H1 (cell line): Measurements from ENCODE around the gene TBX5. TPM values are rescaled to one million over a fixed set of nuclear protein-coding genes. Genes with fewer than 3 reads are reported as not detected.

Experiments used
- CTCF ChIA-PET: fragments of 300-600 bp; sonication (Branson Sonifier 250); formaldehyde crosslinking; loops from one replicate; lab custom pipeline; 2021; ENCODE audit not compliant: partially characterized antibody; lab: Charles Lee
- POLR2A ChIA-PET: fragments of 300-600 bp; sonication (Branson Sonifier 250); formaldehyde crosslinking; loops from one replicate; lab custom pipeline; 2021; ENCODE audit warnings: inconsistent platforms; ENCODE audit not compliant: partially characterized antibody; lab: Charles Lee
- DNase-seq, 2 experiments: peaks; one replicate each; pipeline versions ENCODE4 v3.0.0 to v3.0.0-alpha.2; 2010 to 2022; ENCODE audit warnings: low spot score in 2 of 2, low read depth in 1 of 2, mixed read lengths in 1 of 2
- FAIRE-seq: peaks from 2 replicates; lab custom pipeline; 2011; peaks lifted over from hg19 to GRCh38; lab: Jason Lieb, UNC
- H2AFZ ChIP-seq: 2 replicates; pipeline ENCODE4 v1.8.1; 2012; ENCODE audit warnings: low read length, inconsistent platforms
- H2AK5ac ChIP-seq: 2 replicates; pipeline ENCODE4 v1.6.1; 2013; ENCODE audit warnings: low read depth, low read length
- H2BK120ac ChIP-seq: replicated peaks from 2 replicates; pipeline ENCODE3; 2013; ENCODE audit warnings: low read depth, low read length, inconsistent platforms
- H2BK12ac ChIP-seq: 2 replicates; pipeline ENCODE4 v1.6.1; 2013; ENCODE audit warnings: low read depth, low read length
- H2BK15ac ChIP-seq: 2 replicates; pipeline ENCODE4 v1.6.1; 2013; ENCODE audit warnings: low read length
- H2BK20ac ChIP-seq: 2 replicates; pipeline ENCODE4 v1.6.1; 2013; ENCODE audit warnings: low read length
- H2BK5ac ChIP-seq: 2 replicates; pipeline ENCODE4 v1.6.1; 2013; ENCODE audit warnings: low read depth, low read length
- H3K14ac ChIP-seq: 2 replicates; pipeline ENCODE4 v1.6.1; 2013; ENCODE audit warnings: inconsistent platforms; ENCODE audit not compliant: insufficient read length
- H3K18ac ChIP-seq: 2 replicates; pipeline ENCODE4 v1.6.1; 2013; ENCODE audit warnings: low read length; ENCODE audit errors: extremely low read depth
- H3K23ac ChIP-seq: 2 replicates; pipeline ENCODE4 v1.6.1; 2013; ENCODE audit warnings: inconsistent platforms; ENCODE audit not compliant: insufficient read length
- H3K23me2 ChIP-seq: 2 replicates; pipeline ENCODE4 v1.6.1; 2013; ENCODE audit warnings: low read depth, low read length
- H3K27ac ChIP-seq: 2 replicates; pipeline ENCODE4 v1.6.1; 2011; ENCODE audit warnings: low read depth, low read length, inconsistent platforms
- H3K27me3 ChIP-seq, 4 experiments: replicated peaks in 1 of 4; 1 replicate in 1 of 4; 2 replicates in 3 of 4; pipeline versions ENCODE4 v1.6.1 to v1.8.1; 2011 to 2013; ENCODE audit warnings: low read length in 3 of 4, mild to moderate bottlenecking in 3 of 4, inconsistent platforms in 2 of 4, mixed read lengths in 2 of 4, moderate library complexity in 1 of 4; ENCODE audit not compliant: control insufficient read depth in 3 of 4, insufficient read depth in 3 of 4; ENCODE audit errors: extremely low read depth in 1 of 4
- H3K36me3 ChIP-seq, 4 experiments: 2 replicates each; pipeline versions ENCODE4 v1.6.1 to v1.8.1; 2011 to 2013; ENCODE audit warnings: mild to moderate bottlenecking in 4 of 4, low read length in 3 of 4, moderate library complexity in 2 of 4, control low read depth in 1 of 4, inconsistent platforms in 1 of 4; ENCODE audit not compliant: insufficient read depth in 4 of 4, control insufficient read depth in 2 of 4
- H3K4ac ChIP-seq: replicated peaks from 2 replicates; pipeline ENCODE3; 2013; ENCODE audit warnings: low read length, low read depth, mixed read lengths, inconsistent platforms; ENCODE audit not compliant: insufficient read length
- H3K4me1 ChIP-seq, 4 experiments: replicated peaks in 1 of 4; 1 replicate in 1 of 4; 2 replicates in 3 of 4; pipeline versions ENCODE4 v1.6.1 to v1.8.1; 2011 to 2013; ENCODE audit warnings: low read length in 3 of 4, inconsistent platforms in 2 of 4, mixed read lengths in 1 of 4; ENCODE audit not compliant: insufficient read depth in 4 of 4, control insufficient read depth in 3 of 4
- H3K4me2 ChIP-seq, 2 experiments: 2 replicates each; pipeline versions ENCODE4 v1.6.1 to v1.8.1; 2011 to 2013; ENCODE audit warnings: low read depth in 2 of 2, low read length in 2 of 2, control low read depth in 1 of 2, inconsistent platforms in 1 of 2, mild to moderate bottlenecking in 1 of 2; ENCODE audit not compliant: insufficient read depth in 1 of 2
- H3K4me3 ChIP-seq, 4 experiments: fragments of 200-600, 300-600 bp in 1 of 4; sonication (generic), shearing (Covaris generic), sonication (Bioruptor Twin) in 1 of 4; 2 replicates each; pipeline versions ENCODE4 v1.5.1 to v1.8.1; 2011 to 2016; ENCODE audit warnings: low read length in 4 of 4, low read depth in 3 of 4, control low read depth in 2 of 4, inconsistent platforms in 2 of 4, mild to moderate bottlenecking in 2 of 4, mixed read lengths in 1 of 4, moderate library complexity in 1 of 4; ENCODE audit not compliant: insufficient read depth in 2 of 4; ENCODE audit errors: extremely low read depth in 1 of 4
- H3K56ac ChIP-seq: replicated peaks from 2 replicates; pipeline ENCODE3; 2013; ENCODE audit warnings: low read depth, mild to moderate bottlenecking, mixed read lengths, low read length, inconsistent platforms; ENCODE audit not compliant: insufficient read length
- H3K79me1 ChIP-seq: 2 replicates; pipeline ENCODE4 v1.6.1; 2013; ENCODE audit warnings: low read depth, low read length, control low read depth
- H3K79me2 ChIP-seq, 2 experiments: 2 replicates each; pipeline versions ENCODE4 v1.6.1 to v1.8.1; 2012 to 2013; ENCODE audit warnings: low read length in 2 of 2, mild to moderate bottlenecking in 2 of 2, inconsistent platforms in 1 of 2; ENCODE audit not compliant: insufficient read depth in 2 of 2, control insufficient read depth in 1 of 2
- H3K9ac ChIP-seq, 4 experiments: replicated peaks in 1 of 4; 1 replicate in 1 of 4; 2 replicates in 3 of 4; pipeline versions ENCODE4 v1.6.1 to v1.8.1; 2011 to 2013; ENCODE audit warnings: low read depth in 3 of 4, low read length in 3 of 4, control low read depth in 2 of 4, mild to moderate bottlenecking in 2 of 4, moderate library complexity in 2 of 4, inconsistent platforms in 1 of 4; ENCODE audit errors: extremely low read depth in 1 of 4
- H3K9me3 ChIP-seq, 2 experiments: 2 replicates each; pipeline versions ENCODE4 v1.6.1 to v1.8.1; 2012 to 2013; ENCODE audit warnings: mild to moderate bottlenecking in 2 of 2, moderate library complexity in 2 of 2, control low read depth in 1 of 2, inconsistent platforms in 1 of 2, low read depth in 1 of 2, low read length in 1 of 2, mixed read lengths in 1 of 2; ENCODE audit not compliant: insufficient read depth in 2 of 2
- H4K20me1 ChIP-seq, 2 experiments: replicated peaks in 1 of 2; 2 replicates each; pipeline versions ENCODE3 to v1.8.1; 2011 to 2013; ENCODE audit warnings: inconsistent platforms in 2 of 2, low read length in 2 of 2, mild to moderate bottlenecking in 1 of 2; ENCODE audit not compliant: insufficient read depth in 2 of 2, control insufficient read depth in 1 of 2
- H4K5ac ChIP-seq: 2 replicates; pipeline ENCODE4 v1.6.1; 2013; ENCODE audit warnings: low read length, low read depth, mixed read lengths, inconsistent platforms; ENCODE audit not compliant: insufficient read length
- H4K8ac ChIP-seq: 2 replicates; pipeline ENCODE4 v1.8.0; 2013; ENCODE audit warnings: mild to moderate bottlenecking, moderate library complexity, low read length, inconsistent platforms; ENCODE audit not compliant: insufficient read depth; ENCODE audit errors: extremely low read depth
- H4K91ac ChIP-seq: replicated peaks from 2 replicates; pipeline ENCODE3; 2013; ENCODE audit warnings: low read length, mixed read lengths, inconsistent platforms; ENCODE audit not compliant: insufficient read length
- EP300 ChIP-seq, 2 experiments: IDR thresholded peaks; 1 replicate in 1 of 2; 2 replicates in 1 of 2; pipeline ENCODE4 v1.6.1; 2011 to 2012; ENCODE audit warnings: low read depth in 2 of 2, low read length in 2 of 2, mild to moderate bottlenecking in 2 of 2, borderline replicate concordance in 1 of 2, inconsistent platforms in 1 of 2, moderate library complexity in 1 of 2
- HDAC2 ChIP-seq, 2 experiments: fragments of 300-600 bp in 1 of 2; sonication (generic) in 1 of 2; IDR thresholded peaks; 2 replicates each; pipeline ENCODE4 v1.6.1; 2011 to 2012; ENCODE audit warnings: low read depth in 2 of 2, low read length in 2 of 2, mild to moderate bottlenecking in 2 of 2, moderate library complexity in 2 of 2, borderline replicate concordance in 1 of 2, inconsistent platforms in 1 of 2
- JUN ChIP-seq: IDR thresholded peaks from 2 replicates; pipeline ENCODE4 v1.6.1; 2011; ENCODE audit warnings: low read depth, mild to moderate bottlenecking, improper control_type of control experiment, low read length
- KDM1A ChIP-seq: fragments of 200-600, 300-600 bp; sonication (generic); IDR thresholded peaks from 2 replicates; pipeline ENCODE4 v1.7.1; 2016; ENCODE audit warnings: mild to moderate bottlenecking, low read length, borderline replicate concordance
- PHF8 ChIP-seq: fragments of 200-600 bp; sonication (generic); conservative IDR thresholded peaks from 2 replicates; pipeline ENCODE4 v1.7.1; 2012; ENCODE audit warnings: low read depth, mild to moderate bottlenecking, inconsistent platforms, low read length, moderate library complexity
- POLR2AphosphoS5 ChIP-seq: IDR thresholded peaks from 2 replicates; pipeline ENCODE4 v1.6.1; 2011; ENCODE audit warnings: low read depth, low read length
- RAD21 ChIP-seq, 2 experiments: IDR thresholded peaks in 1 of 2; conservative IDR thresholded peaks in 1 of 2; 2 replicates each; pipeline ENCODE4 v1.6.1; 2011; ENCODE audit warnings: low read depth in 2 of 2, low read length in 2 of 2, improper control_type of control experiment in 1 of 2, inconsistent platforms in 1 of 2, mild to moderate bottlenecking in 1 of 2, moderate library complexity in 1 of 2
- RFX5 ChIP-seq: IDR thresholded peaks from 2 replicates; pipeline ENCODE4 v1.6.1; 2011; ENCODE audit warnings: low read depth, low read length, improper control_type of control experiment, borderline replicate concordance
- SAP30 ChIP-seq: fragments of 300-600 bp; sonication (generic); IDR thresholded peaks from 2 replicates; pipeline ENCODE4 v1.7.1; 2012; ENCODE audit warnings: low read length, moderate library complexity, mild to moderate bottlenecking, inconsistent platforms; ENCODE audit not compliant: insufficient read depth, insufficient replicate concordance
- YY1 ChIP-seq: IDR thresholded peaks from 2 replicates; pipeline ENCODE4 v1.6.1; 2011; ENCODE audit warnings: low read depth, mild to moderate bottlenecking, low read length
- ZNF274 ChIP-seq: IDR thresholded peaks from 2 replicates; pipeline ENCODE4 v1.7.0; 2012; ENCODE audit warnings: low read length, borderline replicate concordance; ENCODE audit errors: extremely low read depth
- WGBS, 2 experiments: shearing (Covaris generic) in 1 of 2; methylation state at CpG; one replicate each; pipeline versions ENCODE4 v1.1.6 to v1.1.7; 2013 to 2015; ENCODE audit warnings: low lambda C conversion rate in 2 of 2, mixed read lengths in 2 of 2, inconsistent platforms in 1 of 2, low coverage in 1 of 2, missing lambda C conversion rate in 1 of 2; ENCODE audit not compliant: insufficient replicate concordance in 2 of 2, insufficient coverage in 1 of 2, insufficient read length in 1 of 2; ENCODE audit errors: extremely low coverage in 1 of 2, missing lambda C conversion rate in 1 of 2; 5-methylcytosine and 5-hydroxymethylcytosine counted together
- polyA plus RNA-seq, 7 experiments: library from polyadenylated mRNA; depleted of rRNA in 3 of 7; stranded (reverse) in 5 of 7; unstranded in 2 of 7; fragments of >200 nt in 5 of 7; fragments of 200-250 nt in 2 of 7; gene quantifications; 1 replicate in 5 of 7; 2 replicates in 1 of 7; 4 replicates in 1 of 7; pipeline versions ENCODE4 v1.2.1 to v1.2.3, GENCODE V29; 2011 to 2013; ENCODE audit warnings: missing spikeins in 2 of 7, mixed read lengths in 2 of 7
- total RNA-seq: library from RNA; stranded (reverse); fragmentation: NEBNext Ultra II Directional; extraction: Animal tissue kit (Norgen Biotek cat#: 25700); gene quantifications from 2 replicates; pipeline ENCODE4 v1.2.1, GENCODE V29; 2021

TBX5 gene
- total and polyA plus RNA-seq, 2 of the 8 experiments (the other 6 are each of a cell fraction or from before 2014, with no cell fraction given) = 0.05 TPM; not detected in 1

GRCh38 chr12:114430306-114430705, 24.4 kb upstream of the TBX5 start:
- Histone ChIP-seq H2BK15ac (no peak overlapping the region), H2BK120ac (no peak overlapping the region), H3K9ac (no peak overlapping the region), H3K79me2 (no peaks in the 10 kb centered on the region), H2AFZ (no peak overlapping the region), H3K27me3 (peaks cover 0 to 9% (median 3%) of the 10 kb centered on the region in 4 experiments; a peak in 3 of 7 replicates), H2BK12ac (no peak overlapping the region), H4K8ac (no peak overlapping the region), H3K9me3 (no peaks in the 10 kb centered on the region), H2BK5ac (no peak overlapping the region), H4K5ac (no peak overlapping the region), H3K18ac (no peak overlapping the region), H2AK5ac (no peak overlapping the region), H3K4ac (no peak overlapping the region), H4K91ac (no peak overlapping the region), H3K4me2 (no peak overlapping the region), H3K4me3 (no peak overlapping the region), H3K79me1 (no peaks in the 10 kb centered on the region), H3K36me3 (no peaks in the 10 kb centered on the region), H3K14ac (no peak overlapping the region), H3K56ac (no peak overlapping the region), H3K23ac (no peak overlapping the region), H3K27ac (no peak overlapping the region), H2BK20ac (no peak overlapping the region), H3K4me1 (peaks cover 0 to 5% (median 0%) of the 10 kb centered on the region in 4 experiments; a peak in 1 of 7 replicates), H3K23me2 (no peaks in the 10 kb centered on the region), H4K20me1 (no peaks in the 10 kb centered on the region)
- CTCF ChIA-PET = interaction anchor here (1.0 kb wide), 1 partner anchor 9 kb away, joined by 3 read pairs; no protein-coding TSS in a partner anchor
- no peak for TF ChIP-seq RFX5
- no peak for TF ChIP-seq SAP30
- TF ChIP-seq KDM1A = no peak
- no peak for TF ChIP-seq JUN
- no peak for TF ChIP-seq HDAC2 (IDR thresholded peaks at IDR 0.05; ENCODE audit: borderline replicate concordance in 1 of 2, low read depth in 2 of 2, low read length in 2 of 2)
- TF ChIP-seq POLR2AphosphoS5 = no peak
- no peak for TF ChIP-seq YY1
- TF ChIP-seq ZNF274 = no peak
- no peak for TF ChIP-seq PHF8
- TF ChIP-seq RAD21 (IDR thresholded peaks at IDR 0.05 in 1 of 2, conservative IDR thresholded peaks at IDR 0.05 in 1 of 2; ENCODE audit: low read depth in 2 of 2, low read length in 2 of 2) = no peak
- no peak for TF ChIP-seq EP300 (IDR thresholded peaks at IDR 0.05; ENCODE audit: borderline replicate concordance in 1 of 2, low read depth in 2 of 2, low read length in 2 of 2)
- POLR2A ChIA-PET = no interaction called here
- FAIRE-seq (no peak), DNase-seq (no peak)
- 85% methylated on average over 4 of the region's 4 CpGs; no CpG with 5 or more reads in 1 of the 2 experiments for WGBS, 2 experiments
